Measurements from ENCODE around the gene TPST2.

Gene TPST2

DNA sequence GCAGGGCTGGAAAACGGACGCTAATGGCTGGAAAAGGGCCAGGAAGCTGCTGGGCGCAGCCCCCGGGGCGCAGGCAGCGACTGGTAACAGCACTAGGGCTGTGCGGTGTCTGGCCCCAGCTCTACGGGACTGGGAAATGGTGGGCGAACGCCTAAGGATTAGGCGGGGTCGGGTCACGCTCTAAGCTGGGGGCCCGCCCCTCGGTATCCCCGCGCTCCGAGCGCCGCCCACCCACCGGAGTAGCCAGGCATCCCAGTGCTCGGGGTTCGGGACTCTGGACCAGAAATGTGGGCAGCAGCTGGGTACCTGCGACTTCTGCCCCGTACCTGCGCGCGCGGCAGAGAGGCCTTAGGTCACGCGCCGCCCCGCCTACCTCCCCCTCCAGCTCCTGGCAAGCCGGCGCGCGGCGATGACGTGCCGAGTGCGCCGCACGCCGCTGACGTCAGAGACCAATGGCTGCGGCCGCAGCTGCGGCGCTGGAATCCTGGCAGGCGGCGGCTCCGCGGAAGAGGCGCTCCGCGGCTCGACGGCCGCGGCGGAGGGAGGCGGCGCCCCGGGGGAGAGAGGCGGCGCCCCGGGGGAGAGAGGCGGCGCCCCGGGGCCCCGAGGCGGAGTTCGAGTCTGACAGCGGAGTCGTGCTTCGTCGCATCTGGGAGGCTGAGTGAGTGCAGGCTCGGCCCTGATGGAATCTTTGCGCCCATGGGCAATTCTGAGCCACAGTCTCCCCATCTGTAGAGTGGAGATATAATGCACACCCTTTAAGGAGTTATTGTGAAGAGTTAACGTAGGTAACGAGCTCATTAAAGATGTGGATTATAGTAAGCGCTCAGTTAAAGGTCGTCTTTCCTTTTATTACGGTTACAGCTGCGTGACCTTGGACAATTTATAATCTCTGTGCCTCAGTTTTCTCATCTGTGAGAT, 106.2 kb downstream of the TPST2 start, which contains the start of the genes HPS4 and SRRD:
HPS4 (minus strand) TSS at position 345 of the 921 bp plus-strand sequence. CDS start 2,021 bp downstream, outside the sequence.
SRRD (plus strand) TSS at position 439 of the 921 bp plus-strand sequence; CDS start at position 453, 14 bp downstream.
- TF ChIP-seq TAF1 (IDR thresholded peaks at IDR 0.05; ENCODE audit: borderline replicate concordance, insufficient read depth, low read length) (peak; percentile 59; the same call in 1 of the 2 replicates), FOXP2 (optimal IDR thresholded peaks at IDR 0.05; ENCODE audit: borderline replicate concordance, extremely low read depth, extremely low read length, insufficient read depth) (peak; percentile 94), SIN3A (IDR thresholded peaks at IDR 0.05; ENCODE audit: borderline replicate concordance, insufficient read depth, low read length) (peak; percentile 81; the same call in 1 of the 2 replicates), POLR2AphosphoS5 (IDR thresholded peaks at IDR 0.05; ENCODE audit: low read depth, low read length) (peak; percentile 75), REST (IDR thresholded peaks at IDR 0.05; ENCODE audit: insufficient read depth in 1 of 2, low read depth in 2 of 2, low read length in 2 of 2) (no peak)

DNA sequence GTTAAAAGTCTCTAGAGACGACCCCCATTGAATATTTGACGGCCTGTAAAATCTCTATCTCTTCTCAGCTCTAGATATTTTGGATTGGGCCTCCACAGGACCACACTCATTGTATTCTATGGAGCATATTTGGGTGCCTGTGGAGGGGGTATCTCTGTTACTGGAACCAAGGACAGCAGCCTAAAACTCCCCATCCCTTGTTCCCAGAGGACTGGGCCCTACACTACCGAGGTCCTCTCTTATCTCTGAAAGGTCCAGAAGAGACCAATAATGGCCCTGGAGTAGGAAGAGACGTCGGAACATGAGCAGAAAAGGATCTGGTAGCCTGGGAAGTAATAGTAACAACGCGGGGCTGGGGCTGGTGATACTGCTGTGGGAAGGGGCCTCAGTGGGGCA, 106.9 kb downstream of the TPST2 start:
- TF ChIP-seq REST (IDR thresholded peaks at IDR 0.05; ENCODE audit: insufficient read depth in 1 of 2, low read depth in 2 of 2, low read length in 2 of 2), result 0 out of 4 replicates have a peak, but pooled peaks of 1 of the 2 experiments have one; percentile 34
- no peak for TF ChIP-seq SIN3A (IDR thresholded peaks at IDR 0.05; ENCODE audit: borderline replicate concordance, insufficient read depth, low read length)

GRCh38 chr22:26482161-26482560, 107.8 kb downstream of the TPST2 start:
- TF ChIP-seq FOXP2 (optimal IDR thresholded peaks at IDR 0.05; ENCODE audit: borderline replicate concordance, extremely low read depth, extremely low read length, insufficient read depth), result no peak
- TF ChIP-seq POLR2AphosphoS5 (IDR thresholded peaks at IDR 0.05; ENCODE audit: low read depth, low read length), result no peak
- TF ChIP-seq REST (IDR thresholded peaks at IDR 0.05; ENCODE audit: insufficient read depth in 1 of 2, low read depth in 2 of 2, low read length in 2 of 2), result no peak
- no peak for TF ChIP-seq SIN3A (IDR thresholded peaks at IDR 0.05; ENCODE audit: borderline replicate concordance, insufficient read depth, low read length)
- no peak for TF ChIP-seq TAF1 (IDR thresholded peaks at IDR 0.05; ENCODE audit: borderline replicate concordance, insufficient read depth, low read length)

DNA sequence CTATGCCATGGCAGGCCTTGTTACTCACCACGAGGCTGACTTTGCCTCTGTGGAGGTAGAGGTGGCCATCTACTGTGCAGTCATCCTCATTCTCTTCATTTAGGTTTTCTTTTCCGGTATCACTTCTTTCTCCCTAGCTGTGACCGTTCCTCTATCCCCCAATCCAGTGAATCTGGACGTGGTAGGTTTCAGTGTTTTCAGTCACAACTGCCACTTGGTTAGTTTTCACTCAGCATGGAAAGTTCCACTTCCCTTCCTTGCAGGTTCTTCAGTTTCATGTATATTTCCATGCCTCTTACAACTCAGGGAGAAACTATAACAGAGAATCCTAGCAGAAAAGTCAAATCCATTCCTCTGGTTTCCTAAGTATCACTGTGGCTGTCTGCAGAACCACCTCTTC, 108.2 kb downstream of the TPST2 start:
- TF ChIP-seq FOXP2 (optimal IDR thresholded peaks at IDR 0.05; ENCODE audit: borderline replicate concordance, extremely low read depth, extremely low read length, insufficient read depth) (no peak), POLR2AphosphoS5 (IDR thresholded peaks at IDR 0.05; ENCODE audit: low read depth, low read length) (no peak)

GRCh38 chr22:26481112-26481693, 108.7 kb downstream of the TPST2 start:
- no peak for TF ChIP-seq TAF1 (IDR thresholded peaks at IDR 0.05; ENCODE audit: borderline replicate concordance, insufficient read depth, low read length)
- TF ChIP-seq POLR2AphosphoS5 (IDR thresholded peaks at IDR 0.05; ENCODE audit: low read depth, low read length), result no peak
- no peak for TF ChIP-seq REST (IDR thresholded peaks at IDR 0.05; ENCODE audit: insufficient read depth in 1 of 2, low read depth in 2 of 2, low read length in 2 of 2)
- no peak for TF ChIP-seq SIN3A (IDR thresholded peaks at IDR 0.05; ENCODE audit: borderline replicate concordance, insufficient read depth, low read length)
- TF ChIP-seq FOXP2 (optimal IDR thresholded peaks at IDR 0.05; ENCODE audit: borderline replicate concordance, extremely low read depth, extremely low read length, insufficient read depth), result no peak

Measured in PFSK-1 (cell line).